ENCODE results near the gene GARIN5B. TPM values are rescaled to one million over a fixed set of nuclear protein-coding genes. Genes with fewer than 3 reads are reported as not detected.

The GARIN5B gene
- total and polyA plus RNA-seq, 2 of the 4 experiments (the other 2 are of a cell fraction): not detected

GRCh38 chr19:55406826-55407549, 43.9 kb upstream of the GARIN5B start (continued):
- no peak for TF ChIP-seq SMC3 (IDR thresholded peaks at IDR 0.05; ENCODE audit: low read depth, low read length)
- TF ChIP-seq POLR2A (IDR thresholded peaks at IDR 0.05; ENCODE audit: low read depth, low read length): no peak

GRCh38 chr19:55406091-55406825, 43.2 kb upstream of the GARIN5B start:
- H3K36me3 ChIP-seq (ENCODE audit: control insufficient read depth, insufficient read depth, low read length): peaks cover 35% of the 10 kb centered on the region
- H3K23ac ChIP-seq (ENCODE audit: low read depth, low read length): peak overlapping the region; percentile 96
- no peak overlapping the region for H2BK120ac ChIP-seq (ENCODE audit: low read depth, low read length)
- no peak overlapping the region for H4K8ac ChIP-seq (ENCODE audit: low read depth in 2 of 2, low read length in 2 of 2)
- H4K91ac ChIP-seq (ENCODE audit: insufficient read depth, low read depth, low read length): no peak overlapping the region
- intact Hi-C loops (cut with micrococcal nuclease) (loop anchor here (5.0 kb wide), 1 partner anchor 96 kb away; no protein-coding TSS in a partner anchor), dilution Hi-C loops (cut with HindIII; ENCODE audit: low sequenced_read_pairs, unreplicated experiment) (no loop called here), in situ Hi-C loops (cut with MboI; ENCODE audit: low sequenced_read_pairs) (no loop called here)
- no TSS peak for BruUV-seq (replicated peaks)
- no peak overlapping the region for H3K18ac ChIP-seq (ENCODE audit: low read depth, low read length)
- ChIA-PET CTCF (no interaction called here), POLR2A (ENCODE audit: unreplicated experiment) (interaction anchor here (1.0 kb wide), 2 partner anchors 19 to 105 kb away, joined by 3 to 4 read pairs; no protein-coding TSS in a partner anchor)
- H3K9ac ChIP-seq (ENCODE audit: low read depth, low read length): peak overlapping the region; percentile 76
- H3K4me1 ChIP-seq (ENCODE audit: control insufficient read depth, insufficient read depth, low read length): peaks cover 17% of the 10 kb centered on the region
- H3K14ac ChIP-seq (replicated peaks; ENCODE audit: low read depth, low read length): peak overlapping the region; percentile 95
- peak overlapping the region; percentile 94 for H2AK9ac ChIP-seq (replicated peaks; ENCODE audit: low read depth, low read length, poor library complexity)
- ATAC-seq (ENCODE audit: low read depth): no peak
- H3K4me3 ChIP-seq (ENCODE audit: insufficient read depth, low read depth, low read length): peak overlapping the region; percentile 64
- peak overlapping the region; percentile 73; the same call in 1 of the 2 replicates for H3K27ac ChIP-seq (ENCODE audit: insufficient read depth, low read length)
- H4K5ac ChIP-seq (ENCODE audit: low read depth, low read length): no peak overlapping the region
- no peak for DNase-seq
- peaks cover 19% of the 10 kb centered on the region for H3K9me1 ChIP-seq (ENCODE audit: insufficient read depth, low read length)
- no peak overlapping the region; the same call in 1 of the 2 replicates for H3K4ac ChIP-seq (ENCODE audit: low read depth, low read length)
- peaks cover 7 to 46% of the 10 kb centered on the region in 2 experiments for H3K79me1 ChIP-seq (ENCODE audit: low read depth in 1 of 2, low read length in 2 of 2)
- H2BK15ac ChIP-seq (ENCODE audit: low read depth, low read length): no peak overlapping the region
- H2AFZ ChIP-seq (replicated peaks; ENCODE audit: low read length, poor library complexity): peak overlapping the region; percentile 0
- peak overlapping the region; percentile 98 for H3K4me2 ChIP-seq (ENCODE audit: low read depth, low read length)
- H3K56ac ChIP-seq (ENCODE audit: extremely low read depth, insufficient read depth, low read length): no peak overlapping the region
- WGBS, 2 experiments (ENCODE audit: extremely low coverage in 2 of 2, insufficient read length in 1 of 2): 82% methylated on average over 7 of the region's 14 CpGs; no CpG with 5 or more reads in 1 of the 2 experiments
- TF ChIP-seq USF2 (IDR thresholded peaks at IDR 0.05; ENCODE audit: low read depth, low read length) (no peak), CEBPB (IDR thresholded peaks at IDR 0.05; ENCODE audit: low read depth, low read length) (0 out of 2 replicates have a peak, but pooled peaks have one; percentile 9)
- no peaks in the 10 kb centered on the region for H3K9me3 ChIP-seq (ENCODE audit: control insufficient read depth, insufficient read depth, low read length)
- peaks cover 50% of the 10 kb centered on the region for H4K20me1 ChIP-seq (ENCODE audit: insufficient read depth, low read length)
- peak overlapping the region; percentile 49 for H2BK5ac ChIP-seq (ENCODE audit: low read depth, low read length, poor library complexity, severe bottlenecking)
- no peaks in the 10 kb centered on the region for H3K27me3 ChIP-seq (ENCODE audit: control insufficient read depth, insufficient read depth, low read length)
- H2BK20ac ChIP-seq (ENCODE audit: low read depth, low read length): no peak overlapping the region
- 0 out of 2 replicates have a peak overlapping the region, but pooled peaks have one; percentile 5 for H2AK5ac ChIP-seq (ENCODE audit: low read depth, low read length)
